SH-SY5Y (cell line): ENCODE measurements around the gene NSMCE1.

Experiments used
- GATA2 ChIP-seq: IDR thresholded peaks from 2 replicates; pipeline ENCODE4 v1.6.1; 2011; ENCODE audit warnings: mild to moderate bottlenecking, low read depth, low read length
- GATA3 ChIP-seq: IDR thresholded peaks from 2 replicates; pipeline ENCODE4 v1.6.1; 2011; ENCODE audit warnings: low read depth, mild to moderate bottlenecking, low read length, moderate library complexity

The NSMCE1 gene, protein sequence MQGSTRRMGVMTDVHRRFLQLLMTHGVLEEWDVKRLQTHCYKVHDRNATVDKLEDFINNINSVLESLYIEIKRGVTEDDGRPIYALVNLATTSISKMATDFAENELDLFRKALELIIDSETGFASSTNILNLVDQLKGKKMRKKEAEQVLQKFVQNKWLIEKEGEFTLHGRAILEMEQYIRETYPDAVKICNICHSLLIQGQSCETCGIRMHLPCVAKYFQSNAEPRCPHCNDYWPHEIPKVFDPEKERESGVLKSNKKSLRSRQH

DNA sequence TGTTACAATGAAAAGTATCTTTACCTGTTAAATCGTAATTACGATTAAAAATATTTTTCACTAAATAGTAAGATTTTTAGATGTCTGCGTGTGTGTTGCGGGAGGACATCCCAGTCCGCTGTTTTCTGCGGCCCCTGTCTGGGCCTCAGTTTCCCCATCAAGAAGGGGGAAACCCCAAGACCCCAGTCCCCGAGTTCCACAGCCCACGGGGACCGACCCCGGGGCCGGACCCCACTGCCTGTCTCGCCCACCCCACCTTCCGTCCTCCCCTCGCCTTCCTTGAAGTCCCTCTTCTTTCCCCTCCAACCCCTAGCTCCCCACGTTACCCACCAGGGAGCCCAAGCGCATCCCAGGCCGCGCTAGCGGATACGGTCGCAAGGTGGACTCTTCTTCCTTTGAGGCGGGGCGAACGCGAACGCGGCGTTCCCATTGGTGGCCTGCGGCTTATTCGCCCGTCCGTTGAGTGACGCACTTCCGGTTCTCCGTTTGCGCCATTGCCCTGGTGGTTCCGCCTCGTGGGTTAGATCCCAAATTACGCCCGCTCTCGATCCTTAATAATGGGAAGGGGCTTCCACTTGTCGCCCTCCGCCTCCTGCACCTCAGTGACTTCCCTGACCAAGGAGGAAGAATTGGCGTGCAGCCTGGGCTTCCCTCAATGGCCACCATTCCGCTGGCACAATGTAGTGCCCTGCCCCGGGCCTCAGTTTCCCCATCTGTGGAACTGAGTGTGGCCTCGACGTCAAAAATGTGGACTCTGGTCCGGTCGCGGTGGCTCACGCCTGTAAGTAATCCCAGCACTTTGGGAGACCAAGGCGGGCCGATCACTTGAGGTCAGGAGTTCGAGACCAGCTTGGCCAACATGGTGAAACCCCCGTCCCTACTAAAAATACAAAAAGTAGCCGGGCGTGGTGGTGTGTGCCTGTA lies at the start of gene NSMCE1:
Gene NSMCE1, minus strand, starts transcription at position 397 of the 924 bp plus-strand sequence. CDS start 11,202 bp downstream, outside the sequence.
- no peak for TF ChIP-seq GATA3
- no peak for TF ChIP-seq GATA2

- no peak for TF ChIP-seq GATA2
- TF ChIP-seq GATA3: no peak
These were observed 49.3 kb upstream of the NSMCE1 start for GRCh38 chr16:27317738-27318391.

DNA sequence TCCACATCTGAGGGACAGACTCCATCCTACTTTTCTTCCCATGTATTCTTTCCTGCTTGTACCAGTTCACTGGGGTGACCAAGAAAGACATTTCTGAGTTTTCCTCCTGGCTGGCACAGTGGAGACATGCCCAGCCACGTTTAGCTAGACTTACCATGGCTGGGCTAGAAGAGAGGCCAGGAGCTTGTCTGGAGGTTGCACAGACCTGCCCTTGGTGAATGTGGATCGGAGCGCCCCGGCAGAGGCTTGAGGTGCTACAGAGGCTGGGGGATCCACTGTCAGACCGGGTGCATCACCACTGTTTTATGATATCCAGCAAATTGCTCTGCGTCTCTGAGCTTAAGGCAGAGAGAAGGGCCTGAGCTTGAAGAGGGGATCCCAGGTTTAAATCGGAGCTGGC lies 48.7 kb upstream of the NSMCE1 start:
- TF ChIP-seq GATA3: no peak
- TF ChIP-seq GATA2: no peak

GRCh38 chr16:27316038-27316680 lies 47.6 kb upstream of the NSMCE1 start:
- TF ChIP-seq GATA2 (no peak), GATA3 (no peak)

GRCh38 chr16:27315333-27316037 lies 46.9 kb upstream of the NSMCE1 start:
- TF ChIP-seq GATA2 (no peak), GATA3 (no peak)

DNA sequence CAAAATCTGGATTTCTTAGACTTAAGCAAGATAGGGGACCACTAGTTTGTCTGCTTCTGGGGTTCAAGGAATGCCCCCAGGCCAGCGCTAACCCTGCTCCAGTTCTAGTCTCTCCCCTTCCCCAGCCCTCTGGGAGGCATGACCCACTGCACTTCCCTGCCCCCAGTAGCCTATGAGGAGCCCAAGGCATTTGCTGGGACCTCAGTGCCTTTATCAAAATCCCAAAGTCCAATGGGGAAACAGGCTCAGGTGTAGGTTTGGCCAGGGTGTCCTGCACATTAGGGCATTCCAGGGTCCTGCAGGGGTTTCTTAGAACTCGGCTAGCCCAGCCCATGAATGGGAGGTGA lies 46.4 kb upstream of the NSMCE1 start:
- TF ChIP-seq GATA3 (no peak), GATA2 (no peak)

- TF ChIP-seq GATA3 (no peak), GATA2 (no peak)
These were observed 45.7 kb upstream of the NSMCE1 start for GRCh38 chr16:27314161-27314723.

GRCh38 chr16:27313422-27314160 lies 45.0 kb upstream of the NSMCE1 start, which contains the start of gene IL4R:
IL4R (plus strand) TSS chr16:27313974; CDS start chr16:27340204, 26,230 bp downstream.
- TF ChIP-seq GATA2: no peak
- no peak for TF ChIP-seq GATA3

- TF ChIP-seq GATA3 (no peak), GATA2 (no peak)
These were observed 44.2 kb upstream of the NSMCE1 start for GRCh38 chr16:27312580-27313421.

DNA sequence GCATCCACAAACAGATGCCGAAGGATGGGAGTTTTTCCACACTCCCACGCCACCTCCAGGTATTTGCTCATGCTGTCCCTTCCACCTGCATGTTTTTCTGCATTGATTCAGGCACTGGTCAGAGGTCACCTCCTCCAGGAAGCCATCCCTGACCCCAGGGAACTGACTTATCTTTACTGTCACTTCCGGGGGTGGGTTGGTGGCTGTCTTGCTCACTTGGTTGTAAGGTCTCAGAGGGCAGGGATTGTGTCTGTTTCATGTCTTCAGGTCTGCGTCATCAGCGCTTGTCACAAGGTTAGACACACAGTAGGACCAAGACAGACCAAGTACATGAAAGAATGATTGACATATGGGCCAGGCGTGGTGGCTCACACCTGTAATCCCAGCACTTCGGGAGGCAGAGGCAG lies 43.3 kb upstream of the NSMCE1 start:
- TF ChIP-seq GATA2 (no peak), GATA3 (no peak)

GRCh38 chr16:27311448-27311830 lies 42.9 kb upstream of the NSMCE1 start:
- TF ChIP-seq GATA2 (no peak), GATA3 (no peak)
